Neural cell (in vitro differentiated cells): Measurements from ENCODE around the gene SLMAP. TPM values are rescaled to one million over a fixed set of nuclear protein-coding genes. Genes with fewer than 3 reads are reported as not detected.

Experiments
- H2AFZ ChIP-seq: fragments of 200-600, 300-800 bp; sonication (generic), shearing (Covaris generic); 2 replicates; pipeline ENCODE4 v1.6.0; 2014; ENCODE audit warnings: low read depth, mild to moderate bottlenecking, antibody characterized with exemption, low read length, moderate library complexity
- H3F3A ChIP-seq: fragments of 200-600 bp; shearing (Covaris generic); 2 replicates; pipeline ENCODE4 v1.6.1; 2016; ENCODE audit warnings: mild to moderate bottlenecking, moderate library complexity, mixed read lengths, antibody characterized with exemption, low read length; ENCODE audit not compliant: insufficient read depth, poor library complexity, severe bottlenecking
- H3K27ac ChIP-seq: fragments of 200-600, 300-800 bp; sonication (generic), shearing (Covaris generic); 2 replicates; pipeline ENCODE4 v1.5.1; 2014; ENCODE audit warnings: mild to moderate bottlenecking, low read length, moderate library complexity
- H3K27me3 ChIP-seq: fragments of 300-800, 200-600 bp; sonication (generic), shearing (Covaris generic); 2 replicates; pipeline ENCODE4 v1.6.0; 2014; ENCODE audit warnings: mild to moderate bottlenecking, low read depth, low read length, moderate library complexity; ENCODE audit not compliant: insufficient read depth
- H3K36me3 ChIP-seq: fragments of 300-800, 200-600 bp; sonication (generic), shearing (Covaris generic); 2 replicates; pipeline ENCODE4 v1.5.1; 2014; ENCODE audit warnings: mild to moderate bottlenecking, antibody characterized with exemption, low read length, moderate library complexity; ENCODE audit not compliant: insufficient read depth
- H3K4me2 ChIP-seq: fragments of 300-800, 200-600 bp; sonication (generic), shearing (Covaris generic); 2 replicates; pipeline ENCODE4 v1.6.0; 2014; ENCODE audit warnings: mild to moderate bottlenecking, low read length
- H3K4me3 ChIP-seq: fragments of 300-800, 200-600 bp; sonication (generic), shearing (Covaris generic); 2 replicates; pipeline ENCODE4 v1.5.1; 2014; ENCODE audit warnings: mild to moderate bottlenecking, low read length, moderate library complexity
- H3K79me2 ChIP-seq: fragments of 200-600 bp; shearing (Covaris generic); replicated peaks from 2 replicates; pipeline ENCODE4 v1.6.0; 2014; ENCODE audit warnings: mild to moderate bottlenecking, low read length, moderate library complexity; ENCODE audit not compliant: insufficient read depth
- H3K9ac ChIP-seq: fragments of 300-800, 200-600 bp; sonication (generic), shearing (Covaris generic); 2 replicates; pipeline ENCODE4 v1.6.1; 2016; ENCODE audit warnings: mild to moderate bottlenecking, low read length, mixed read lengths
- H3K9me2 ChIP-seq: fragments of 200-600 bp; shearing (Covaris generic); 2 replicates; pipeline ENCODE4 v1.6.1; 2016; ENCODE audit warnings: mild to moderate bottlenecking, low read length, mixed read lengths; ENCODE audit not compliant: insufficient read depth
- H3K9me3 ChIP-seq: fragments of 200-600, 300-800 bp; sonication (generic), shearing (Covaris generic); 2 replicates; pipeline ENCODE4 v1.6.1; 2016; ENCODE audit warnings: mild to moderate bottlenecking, mixed run types, low read length, moderate library complexity, mixed read lengths
- H4K20me1 ChIP-seq: fragments of 200-600 bp; shearing (Covaris generic); 2 replicates; pipeline ENCODE4 v1.6.1; 2016; ENCODE audit warnings: mild to moderate bottlenecking, mixed run types; ENCODE audit not compliant: insufficient read depth
- CTCF ChIP-seq: fragments of 450-650 bp; IDR thresholded peaks from 2 replicates; pipeline ENCODE4 v1.5.1; 2014; ENCODE audit warnings: antibody characterized with exemption, mild to moderate bottlenecking, moderate library complexity; ENCODE audit not compliant: poor library complexity, severe bottlenecking
- EP300 ChIP-seq: fragments of 450-650 bp; conservative IDR thresholded peaks from 2 replicates; pipeline ENCODE4 v1.6.1; 2014; ENCODE audit warnings: antibody characterized with exemption, mild to moderate bottlenecking, moderate library complexity; ENCODE audit not compliant: poor library complexity, severe bottlenecking
- EZH2 ChIP-seq: fragments of 200-600, 300-800 bp; shearing (Covaris generic), sonication (generic); IDR thresholded peaks from 2 replicates; pipeline ENCODE4 v1.6.1; 2014; ENCODE audit warnings: antibody characterized with exemption, low read length, borderline replicate concordance, mild to moderate bottlenecking; ENCODE audit not compliant: insufficient read depth, poor library complexity, severe bottlenecking
- MXI1 ChIP-seq: fragments of 450-650 bp; conservative IDR thresholded peaks from 2 replicates; pipeline ENCODE4 v1.6.1; 2014; ENCODE audit warnings: antibody characterized with exemption, mild to moderate bottlenecking; ENCODE audit not compliant: poor library complexity, severe bottlenecking
- POLR2AphosphoS5 ChIP-seq: IDR thresholded peaks from 2 replicates; pipeline ENCODE4 v1.6.1; 2012
- RAD21 ChIP-seq: fragments of 450-650 bp; conservative IDR thresholded peaks from 2 replicates; pipeline ENCODE4 v1.6.1; 2014; ENCODE audit warnings: antibody characterized with exemption, mild to moderate bottlenecking, moderate library complexity
- REST ChIP-seq: IDR thresholded peaks from 2 replicates; pipeline ENCODE4 v1.6.1; 2012; ENCODE audit warnings: borderline replicate concordance
- SMC3 ChIP-seq: fragments of 450-650 bp; conservative IDR thresholded peaks from 2 replicates; pipeline ENCODE4 v1.6.1; 2014; ENCODE audit warnings: antibody characterized with exemption, mild to moderate bottlenecking, moderate library complexity; ENCODE audit not compliant: poor library complexity
- TAF1 ChIP-seq: IDR thresholded peaks from 2 replicates; pipeline ENCODE4 v1.6.1; 2012; ENCODE audit warnings: low read depth
- polyA plus RNA-seq: library from polyadenylated mRNA; depleted of rRNA; stranded (reverse); fragments of >200 nt; gene quantifications from 2 replicates; pipeline ENCODE4 v1.2.3, GENCODE V29; 2014

Gene SLMAP
- polyA plus RNA-seq, 1 donor from 2014 or later = 42.1 TPM

GRCh38 chr3:57715686-57716085, 40.4 kb upstream of the SLMAP start:
- Histone ChIP-seq H3K27ac (no peak overlapping the region), H3K9me2 (no peaks in the 10 kb centered on the region), H3K9me3 (no peaks in the 10 kb centered on the region), H2AFZ (no peak overlapping the region), H3F3A (no peaks in the 10 kb centered on the region), H3K27me3 (no peaks in the 10 kb centered on the region), H3K4me2 (no peak overlapping the region), H3K4me3 (no peak overlapping the region), H3K79me2 (no peaks in the 10 kb centered on the region), H3K9ac (no peak overlapping the region), H4K20me1 (no peaks in the 10 kb centered on the region), H3K36me3 (no peaks in the 10 kb centered on the region)
- TF ChIP-seq REST (no peak), EP300 (no peak), TAF1 (no peak), EZH2 (no peak), POLR2AphosphoS5 (no peak), RAD21 (no peak), SMC3 (no peak), CTCF (no peak), MXI1 (no peak)

- no peak for TF ChIP-seq RAD21
- no peak for TF ChIP-seq EP300
- TF ChIP-seq REST = no peak
- TF ChIP-seq EZH2 = no peak
- no peak for TF ChIP-seq CTCF
- TF ChIP-seq TAF1 = no peak
- TF ChIP-seq MXI1 = no peak
- no peak for TF ChIP-seq SMC3
- no peak for TF ChIP-seq POLR2AphosphoS5
- H3K27me3 ChIP-seq = no peaks in the 10 kb centered on the region
- no peaks in the 10 kb centered on the region for H3K9me3 ChIP-seq
- no peak overlapping the region for H3K9ac ChIP-seq
- H3K9me2 ChIP-seq = no peaks in the 10 kb centered on the region
- no peak overlapping the region for H3K4me3 ChIP-seq
- H2AFZ ChIP-seq = no peak overlapping the region
- H3K36me3 ChIP-seq = no peaks in the 10 kb centered on the region
- no peak overlapping the region for H3K4me2 ChIP-seq
- no peak overlapping the region for H3K27ac ChIP-seq
- no peaks in the 10 kb centered on the region for H3K79me2 ChIP-seq
- no peaks in the 10 kb centered on the region for H3F3A ChIP-seq
- H4K20me1 ChIP-seq = no peaks in the 10 kb centered on the region
Measured at GRCh38 chr3:57717205-57717868, 38.8 kb upstream of the SLMAP start.
